Upper lobe of left lung (tissue), 6 donors: ENCODE data around the gene ZFY. TPM values are rescaled to one million over a fixed set of nuclear protein-coding genes. Genes with fewer than 3 reads are reported as not detected.

Experiments
- ATAC-seq, 2 donors: fragments of 200-7000 bp; cut with Tn5 transposase; one replicate each; pipeline ENCODE4 v1.9.1; 2022; ENCODE audit warnings: mild to moderate bottlenecking in 2 of 2, moderate library complexity in 2 of 2; ENCODE audit not compliant: low FRiP score in 2 of 2
- DNase-seq, 2 donors: peaks; one replicate each; pipeline ENCODE4 v3.0.0-alpha.2; 2019 to 2020
- H3K27ac ChIP-seq, 4 donors: fragments of 200-600 bp; sonication (generic); one replicate each; pipeline ENCODE4 v1.5.1; 2016 to 2019
- H3K27me3 ChIP-seq, 4 donors: fragments of 200-600 bp; sonication (generic); one replicate each; pipeline ENCODE4 v1.5.1; 2017 to 2019
- H3K36me3 ChIP-seq, 4 donors: fragments of 200-600 bp; sonication (generic); one replicate each; pipeline ENCODE4 v1.5.1; 2016 to 2019
- H3K4me1 ChIP-seq, 4 donors: fragments of 200-600 bp; sonication (generic); one replicate each; pipeline ENCODE4 v1.5.1; 2018 to 2019
- H3K4me3 ChIP-seq, 4 donors: fragments of 200-600 bp; sonication (generic); one replicate each; pipeline ENCODE4 v1.5.1; 2017 to 2019; ENCODE audit warnings: mild to moderate bottlenecking in 2 of 4, moderate library complexity in 1 of 4
- H3K9me3 ChIP-seq, 4 donors: fragments of 200-600 bp; sonication (generic); one replicate each; pipeline ENCODE4 v1.5.1; 2018 to 2019
- EP300 ChIP-seq, 4 donors: sonication (generic); formaldehyde crosslinking; IDR thresholded peaks; one replicate each; pipeline ENCODE4 v1.5.1; 2017; ENCODE audit warnings: antibody characterized with exemption in 4 of 4, control low read depth in 2 of 4
- POLR2A ChIP-seq, 4 donors: fragments of 450-650 bp; IDR thresholded peaks; one replicate each; pipeline ENCODE4 v1.5.1; 2016 to 2017; ENCODE audit warnings: antibody characterized with exemption in 4 of 4, mild to moderate bottlenecking in 2 of 4
- POLR2AphosphoS5 ChIP-seq, 2 donors: sonication (generic); formaldehyde crosslinking; IDR thresholded peaks; one replicate each; pipeline ENCODE4 v1.5.1; 2017; ENCODE audit warnings: antibody characterized with exemption in 2 of 2
- WGBS, 2 donors: methylation state at CpG; one replicate each; pipeline ENCODE4 v1.1.5; 2017 to 2018; 5-methylcytosine and 5-hydroxymethylcytosine counted together
- total RNA-seq, 6 donors: library from RNA; depleted of rRNA in 4 of 6; stranded (reverse); fragments of >200 nt in 4 of 6; gene quantifications; one replicate each; pipeline versions ENCODE4 v1.1.0 to v1.2.1, GENCODE V29; 2016 to 2021
- TF ChIP-seq, protein P1 (sequence below), 6 experiments: fragments of 450-650 bp in 4 of 6; fragments of 200-600 bp in 2 of 6; sonication (generic) in 2 of 6; IDR thresholded peaks; one replicate each; pipeline ENCODE4 v1.5.1; 2016 to 2019; ENCODE audit warnings: antibody characterized with exemption in 6 of 6
- donor health status: DM: no; HTN: no; CAD: no; lungs with moderate emphysema.
- donor health status: DM: no; HTN: yes; CAD: no; lungs with severe emphysema.

The ZFY gene
- total RNA-seq, 6 donors from 2014 or later, result 1.4 to 20.7 (median 14.0) TPM; not detected in 2

DNA sequence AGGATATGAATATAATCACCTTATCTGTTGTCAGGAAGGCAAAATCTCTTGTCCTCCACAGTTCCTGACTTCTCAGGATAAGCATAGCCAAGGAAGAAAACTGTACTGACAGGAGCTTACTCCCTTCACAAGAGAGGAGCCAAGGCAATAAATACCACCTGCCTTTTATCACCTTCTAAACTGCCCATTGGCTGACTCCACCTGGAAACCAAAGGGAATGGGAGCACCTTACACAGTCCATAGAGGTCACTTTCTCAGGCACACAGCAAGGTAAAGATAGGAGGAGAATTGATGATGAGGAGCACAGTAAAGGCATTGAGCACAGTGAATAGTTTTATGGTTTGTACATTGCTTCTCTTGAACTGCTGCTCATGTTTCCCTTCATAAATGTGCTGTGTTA is 72.8 kb downstream of the ZFY start:
- Histone ChIP-seq H3K4me3 (no peak overlapping the region), H3K27me3 (no peaks in the 10 kb centered on the region), H3K27ac (no peak overlapping the region), H3K4me1 (peaks cover 0 to 11% (median 2%) of the 10 kb centered on the region in 4 donors), H3K9me3 (no peaks in the 10 kb centered on the region), H3K36me3 (no peaks in the 10 kb centered on the region)
- DNase-seq (no peak), ATAC-seq (no peak)
- TF ChIP-seq, protein P1, sequence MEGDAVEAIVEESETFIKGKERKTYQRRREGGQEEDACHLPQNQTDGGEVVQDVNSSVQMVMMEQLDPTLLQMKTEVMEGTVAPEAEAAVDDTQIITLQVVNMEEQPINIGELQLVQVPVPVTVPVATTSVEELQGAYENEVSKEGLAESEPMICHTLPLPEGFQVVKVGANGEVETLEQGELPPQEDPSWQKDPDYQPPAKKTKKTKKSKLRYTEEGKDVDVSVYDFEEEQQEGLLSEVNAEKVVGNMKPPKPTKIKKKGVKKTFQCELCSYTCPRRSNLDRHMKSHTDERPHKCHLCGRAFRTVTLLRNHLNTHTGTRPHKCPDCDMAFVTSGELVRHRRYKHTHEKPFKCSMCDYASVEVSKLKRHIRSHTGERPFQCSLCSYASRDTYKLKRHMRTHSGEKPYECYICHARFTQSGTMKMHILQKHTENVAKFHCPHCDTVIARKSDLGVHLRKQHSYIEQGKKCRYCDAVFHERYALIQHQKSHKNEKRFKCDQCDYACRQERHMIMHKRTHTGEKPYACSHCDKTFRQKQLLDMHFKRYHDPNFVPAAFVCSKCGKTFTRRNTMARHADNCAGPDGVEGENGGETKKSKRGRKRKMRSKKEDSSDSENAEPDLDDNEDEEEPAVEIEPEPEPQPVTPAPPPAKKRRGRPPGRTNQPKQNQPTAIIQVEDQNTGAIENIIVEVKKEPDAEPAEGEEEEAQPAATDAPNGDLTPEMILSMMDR (IDR thresholded peaks at IDR 0.05), result no peak
- TF ChIP-seq EP300 (IDR thresholded peaks at IDR 0.05), result no peak
- TF ChIP-seq POLR2AphosphoS5 (IDR thresholded peaks at IDR 0.05), result no peak
- no peak for TF ChIP-seq POLR2A (IDR thresholded peaks at IDR 0.05)

DNA sequence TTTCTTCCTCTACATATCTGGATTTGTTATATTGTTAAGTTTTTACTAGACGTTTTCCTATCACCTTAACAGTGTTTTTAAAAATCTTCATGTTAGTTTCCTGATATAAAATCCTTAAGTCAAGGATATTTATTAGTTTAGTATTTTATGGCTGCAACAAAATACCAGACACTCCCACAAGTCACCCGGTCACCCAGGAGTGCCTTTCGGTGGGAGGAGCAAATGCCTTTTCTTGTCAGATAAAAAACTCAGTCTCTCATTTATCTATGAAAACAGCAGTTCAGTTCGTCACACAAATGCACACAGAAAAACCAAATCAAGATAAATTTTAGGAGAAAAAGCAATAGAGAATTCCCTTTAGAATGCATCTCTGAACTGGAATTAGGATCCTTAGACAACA is 77.0 kb downstream of the ZFY start:
- Histone ChIP-seq H3K9me3 (no peaks in the 10 kb centered on the region), H3K27me3 (no peaks in the 10 kb centered on the region), H3K4me3 (no peak overlapping the region), H3K36me3 (no peaks in the 10 kb centered on the region), H3K27ac (no peak overlapping the region), H3K4me1 (no peaks in the 10 kb centered on the region)
- DNase-seq, result no peak
- no peak for ATAC-seq
- WGBS, 2 donors, result 62% methylated on average over 4 of the region's 4 CpGs; no CpG with 5 or more reads in 1 of the 2 donors
- no peak for TF ChIP-seq POLR2AphosphoS5 (IDR thresholded peaks at IDR 0.05)
- TF ChIP-seq, protein P1 (IDR thresholded peaks at IDR 0.05), result no peak
- TF ChIP-seq EP300 (IDR thresholded peaks at IDR 0.05), result no peak
- TF ChIP-seq POLR2A (IDR thresholded peaks at IDR 0.05), result no peak

DNA sequence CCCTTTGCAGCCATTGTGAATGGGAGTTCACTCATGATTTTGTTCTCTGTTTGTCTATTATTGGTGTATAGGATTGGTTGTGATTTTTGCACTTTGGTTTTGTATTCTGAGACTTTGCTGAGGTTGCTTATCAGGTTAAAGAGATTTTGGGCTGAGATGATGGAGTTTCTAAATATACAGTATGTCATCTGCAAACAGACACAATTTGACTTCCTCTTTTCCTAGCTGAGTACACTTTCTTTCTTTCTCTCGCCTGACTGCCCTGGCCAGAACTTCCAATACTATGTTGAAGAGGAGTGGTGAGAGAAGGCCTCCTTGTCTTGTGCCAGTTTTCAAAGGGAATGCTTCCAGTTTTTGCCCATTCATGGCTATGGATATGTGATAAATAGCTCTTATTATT is 81.4 kb downstream of the ZFY start:
- Histone ChIP-seq H3K36me3 (no peaks in the 10 kb centered on the region), H3K27ac (no peak overlapping the region), H3K4me1 (no peaks in the 10 kb centered on the region), H3K4me3 (no peak overlapping the region), H3K27me3 (no peaks in the 10 kb centered on the region), H3K9me3 (no peaks in the 10 kb centered on the region)
- ATAC-seq (no peak), DNase-seq (no peak)
- TF ChIP-seq POLR2AphosphoS5 (IDR thresholded peaks at IDR 0.05), result no peak
- TF ChIP-seq, protein P1 (IDR thresholded peaks at IDR 0.05), result no peak
- TF ChIP-seq EP300 (IDR thresholded peaks at IDR 0.05), result no peak
- no peak for TF ChIP-seq POLR2A (IDR thresholded peaks at IDR 0.05)
- WGBS, 2 donors, result 38% methylated on average over 1 of the region's 1 CpG; no CpG with 5 or more reads in 1 of the 2 donors

DNA sequence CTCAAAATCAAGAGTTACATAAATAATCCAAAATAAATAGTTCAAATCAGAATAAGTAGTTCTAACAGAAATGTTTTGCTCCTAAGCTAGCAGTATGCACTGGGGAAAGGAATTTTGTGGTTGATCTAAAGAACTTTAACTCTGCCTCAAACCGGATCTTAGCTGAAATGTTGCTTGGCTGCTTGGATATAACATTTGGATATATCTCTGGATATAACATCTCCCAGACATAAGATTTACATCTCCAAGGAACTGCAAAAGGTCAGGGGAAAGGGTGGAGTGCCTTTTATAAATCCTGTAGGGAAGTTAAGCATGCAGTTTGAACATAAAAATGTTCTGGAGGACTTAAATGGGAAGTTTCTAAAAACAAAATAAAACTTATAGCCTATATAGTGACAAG is 83.4 kb downstream of the ZFY start:
- no peaks in the 10 kb centered on the region for H3K27me3 ChIP-seq
- DNase-seq (no peak), ATAC-seq (no peak)
- no peaks in the 10 kb centered on the region for H3K9me3 ChIP-seq
- no peak overlapping the region for H3K4me3 ChIP-seq
- 46% methylated on average over 1 of the region's 1 CpG; no CpG with 5 or more reads in 1 of the 2 donors for WGBS, 2 donors
- H3K27ac ChIP-seq, result no peak overlapping the region
- TF ChIP-seq, protein P1 (IDR thresholded peaks at IDR 0.05), result no peak
- no peak for TF ChIP-seq EP300 (IDR thresholded peaks at IDR 0.05)
- no peak for TF ChIP-seq POLR2AphosphoS5 (IDR thresholded peaks at IDR 0.05)
- TF ChIP-seq POLR2A (IDR thresholded peaks at IDR 0.05), result no peak
- H3K4me1 ChIP-seq, result no peaks in the 10 kb centered on the region
- no peaks in the 10 kb centered on the region for H3K36me3 ChIP-seq

DNA sequence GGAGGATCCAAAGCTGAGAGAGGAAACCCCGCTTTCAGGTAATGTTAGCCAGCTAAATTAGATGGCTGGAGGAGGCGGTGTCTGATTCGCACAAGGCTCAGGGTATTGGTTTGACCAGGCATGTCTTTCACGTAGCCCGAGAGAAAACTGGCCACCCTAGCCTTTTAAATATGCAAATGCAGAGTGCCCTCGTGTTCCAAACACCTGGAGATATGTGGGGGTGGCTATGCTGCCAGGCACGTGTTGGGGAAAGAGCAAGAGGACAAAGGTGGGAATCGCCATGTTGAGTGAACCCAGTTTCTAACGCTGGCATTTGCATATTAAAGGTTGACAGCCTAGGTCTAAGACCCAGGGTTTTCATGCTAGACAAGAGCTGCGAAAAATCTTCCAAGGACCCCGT is 84.4 kb downstream of the ZFY start:
- H3K4me3 ChIP-seq, result no peak overlapping the region
- no peaks in the 10 kb centered on the region for H3K4me1 ChIP-seq
- TF ChIP-seq, protein P1 (IDR thresholded peaks at IDR 0.05), result no peak
- TF ChIP-seq EP300 (IDR thresholded peaks at IDR 0.05) (no peak), POLR2A (IDR thresholded peaks at IDR 0.05) (no peak)
- H3K36me3 ChIP-seq, result no peaks in the 10 kb centered on the region
- ATAC-seq (no peak), DNase-seq (no peak)
- WGBS, 2 donors, result 93% methylated on average over 9 of the region's 11 CpGs; no CpG with 5 or more reads in 1 of the 2 donors
- H3K9me3 ChIP-seq, result no peaks in the 10 kb centered on the region
- H3K27ac ChIP-seq, result no peak overlapping the region
- no peaks in the 10 kb centered on the region for H3K27me3 ChIP-seq
